H7 (cell line): ENCODE data around the gene BRD8. TPM values are rescaled to one million over a fixed set of nuclear protein-coding genes. Genes with fewer than 3 reads are reported as not detected.

Source experiments
- DNase-seq: peaks from one replicate; pipeline ENCODE4 v3.0.0; 2012
- H3K27me3 ChIP-seq: 2 replicates; pipeline ENCODE4 v1.6.0; 2011; ENCODE audit warnings: mild to moderate bottlenecking, low read length; ENCODE audit not compliant: control insufficient read depth, insufficient read depth
- H3K36me3 ChIP-seq: replicated peaks from 2 replicates; pipeline ENCODE4 v1.5.1; 2011; ENCODE audit warnings: low read length; ENCODE audit not compliant: control insufficient read depth, insufficient read depth
- H3K4me3 ChIP-seq: 2 replicates; pipeline ENCODE4 v1.5.1; 2011; ENCODE audit warnings: low read depth, mild to moderate bottlenecking, control low read depth, low read length, moderate library complexity; ENCODE audit not compliant: insufficient read depth
- total RNA-seq: library from RNA; depleted of rRNA; stranded (reverse); fragments of >200 nt; shearing (Covaris generic); gene quantifications from 2 replicates; pipeline ENCODE4 v1.2.3, GENCODE V29; 2014

The BRD8 gene
- total RNA-seq, 1 experiment from 2014 or later = 50.3 TPM

- no peaks in the 10 kb centered on the region; the same call in none of the 2 replicates for H3K27me3 ChIP-seq
- DNase-seq = no peak
- no peak overlapping the region for H3K4me3 ChIP-seq
- H3K36me3 ChIP-seq = no peaks in the 10 kb centered on the region
These were observed 38.7 kb downstream of the BRD8 start for GRCh38 chr5:138139781-138140090.

GRCh38 chr5:138138949-138139780, 39.3 kb downstream of the BRD8 start, which contains the start of gene NME5:
TSS of gene NME5 (minus strand) at chr5:138139428. CDS start at chr5:138138780, 648 bp downstream.
- no peaks in the 10 kb centered on the region for H3K36me3 ChIP-seq
- DNase-seq = peak; percentile 86
- no peaks in the 10 kb centered on the region; the same call in none of the 2 replicates for H3K27me3 ChIP-seq
- peak within 1 kb of the TSS; percentile 62 for H3K4me3 ChIP-seq

GRCh38 chr5:138132543-138132942, 45.9 kb downstream of the BRD8 start:
- Histone ChIP-seq H3K36me3 (no peaks in the 10 kb centered on the region), H3K4me3 (no peak overlapping the region), H3K27me3 (no peaks in the 10 kb centered on the region)
- DNase-seq = no peak

GRCh38 chr5:138129347-138129746, 49.1 kb downstream of the BRD8 start:
- H3K27me3 ChIP-seq = no peaks in the 10 kb centered on the region
- no peak for DNase-seq

GRCh38 chr5:138128334-138128733, 50.1 kb downstream of the BRD8 start:
- DNase-seq = no peak
- H3K4me3 ChIP-seq = no peak overlapping the region
- H3K27me3 ChIP-seq = no peaks in the 10 kb centered on the region
- no peaks in the 10 kb centered on the region for H3K36me3 ChIP-seq

More at GRCh38 chr5:138129347-138129746, 49.1 kb downstream of the BRD8 start:
- no peak overlapping the region for H3K4me3 ChIP-seq
- H3K36me3 ChIP-seq = no peaks in the 10 kb centered on the region

GRCh38 chr5:138115254-138115653, 63.2 kb downstream of the BRD8 start:
- Histone ChIP-seq H3K36me3 (no peaks in the 10 kb centered on the region), H3K4me3 (no peak overlapping the region), H3K27me3 (no peaks in the 10 kb centered on the region)
- DNase-seq = no peak

GRCh38 chr5:138111937-138112336, 66.5 kb downstream of the BRD8 start:
- Histone ChIP-seq H3K36me3 (no peaks in the 10 kb centered on the region), H3K4me3 (no peak overlapping the region)
- DNase-seq = no peak

GRCh38 chr5:138111181-138111580, 67.2 kb downstream of the BRD8 start:
- H3K36me3 ChIP-seq = no peaks in the 10 kb centered on the region
- no peak for DNase-seq

More at GRCh38 chr5:138111937-138112336, 66.5 kb downstream of the BRD8 start:
- no peaks in the 10 kb centered on the region for H3K27me3 ChIP-seq

GRCh38 chr5:138110266-138110963, 68.0 kb downstream of the BRD8 start:
- DNase-seq = peak; percentile 61
- Histone ChIP-seq H3K4me3 (no peak overlapping the region), H3K36me3 (no peaks in the 10 kb centered on the region), H3K27me3 (no peaks in the 10 kb centered on the region)

More at GRCh38 chr5:138111181-138111580, 67.2 kb downstream of the BRD8 start:
- Histone ChIP-seq H3K27me3 (no peaks in the 10 kb centered on the region), H3K4me3 (no peak overlapping the region)

GRCh38 chr5:138109463-138110265, 68.8 kb downstream of the BRD8 start:
- Histone ChIP-seq H3K4me3 (no peak overlapping the region), H3K36me3 (no peaks in the 10 kb centered on the region), H3K27me3 (no peaks in the 10 kb centered on the region)
- DNase-seq = no peak

- Histone ChIP-seq H3K4me3 (no peak overlapping the region), H3K36me3 (no peaks in the 10 kb centered on the region), H3K27me3 (no peaks in the 10 kb centered on the region)
- no peak for DNase-seq
These were observed 71.2 kb downstream of the BRD8 start for GRCh38 chr5:138107213-138107612.

GRCh38 chr5:138105709-138106108, 72.7 kb downstream of the BRD8 start:
- Histone ChIP-seq H3K27me3 (peaks cover 1% of the 10 kb centered on the region; the same call in 1 of the 2 replicates), H3K36me3 (no peaks in the 10 kb centered on the region), H3K4me3 (no peak overlapping the region)
- DNase-seq = no peak

GRCh38 chr5:138103319-138103637, 75.2 kb downstream of the BRD8 start:
- peak; percentile 44 for DNase-seq
- H3K27me3 ChIP-seq = peaks cover 1% of the 10 kb centered on the region; the same call in 1 of the 2 replicates
- no peaks in the 10 kb centered on the region for H3K36me3 ChIP-seq
- H3K4me3 ChIP-seq = no peak overlapping the region

- DNase-seq = no peak
- no peak overlapping the region for H3K4me3 ChIP-seq
- peaks cover 4% of the 10 kb centered on the region for H3K27me3 ChIP-seq
- H3K36me3 ChIP-seq = no peaks in the 10 kb centered on the region
These were observed 75.7 kb downstream of the BRD8 start for GRCh38 chr5:138102454-138103318.
